ENCODE results near the gene LRRC43. TPM values are rescaled to one million over a fixed set of nuclear protein-coding genes. Genes with fewer than 3 reads are reported as not detected.

The LRRC43 gene
- total RNA-seq, 1 experiment from 2014 or later, result 0.34 TPM

DNA sequence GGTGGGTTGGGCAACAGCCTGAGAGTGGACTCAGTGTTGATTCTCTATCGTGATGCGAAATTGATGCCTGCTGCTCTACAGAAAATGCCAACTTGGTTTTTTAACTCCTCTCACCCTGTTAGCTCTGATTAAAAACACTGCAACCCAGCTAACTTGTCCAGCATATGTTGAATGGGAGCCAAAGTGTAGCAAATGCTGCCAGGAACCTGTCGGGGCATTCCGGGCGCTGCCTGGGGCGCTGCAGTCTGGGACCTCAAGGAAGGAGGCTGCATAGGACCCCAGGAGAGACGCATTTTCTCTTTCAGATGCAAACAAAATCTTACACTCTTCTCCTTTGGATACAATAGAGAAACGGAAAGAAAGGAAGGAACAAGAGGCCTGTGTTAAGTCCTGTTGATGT lies 24.5 kb downstream of the LRRC43 start:
- CTCF ChIA-PET, result no interaction called here
- POLR2A ChIA-PET, result no interaction called here

DNA sequence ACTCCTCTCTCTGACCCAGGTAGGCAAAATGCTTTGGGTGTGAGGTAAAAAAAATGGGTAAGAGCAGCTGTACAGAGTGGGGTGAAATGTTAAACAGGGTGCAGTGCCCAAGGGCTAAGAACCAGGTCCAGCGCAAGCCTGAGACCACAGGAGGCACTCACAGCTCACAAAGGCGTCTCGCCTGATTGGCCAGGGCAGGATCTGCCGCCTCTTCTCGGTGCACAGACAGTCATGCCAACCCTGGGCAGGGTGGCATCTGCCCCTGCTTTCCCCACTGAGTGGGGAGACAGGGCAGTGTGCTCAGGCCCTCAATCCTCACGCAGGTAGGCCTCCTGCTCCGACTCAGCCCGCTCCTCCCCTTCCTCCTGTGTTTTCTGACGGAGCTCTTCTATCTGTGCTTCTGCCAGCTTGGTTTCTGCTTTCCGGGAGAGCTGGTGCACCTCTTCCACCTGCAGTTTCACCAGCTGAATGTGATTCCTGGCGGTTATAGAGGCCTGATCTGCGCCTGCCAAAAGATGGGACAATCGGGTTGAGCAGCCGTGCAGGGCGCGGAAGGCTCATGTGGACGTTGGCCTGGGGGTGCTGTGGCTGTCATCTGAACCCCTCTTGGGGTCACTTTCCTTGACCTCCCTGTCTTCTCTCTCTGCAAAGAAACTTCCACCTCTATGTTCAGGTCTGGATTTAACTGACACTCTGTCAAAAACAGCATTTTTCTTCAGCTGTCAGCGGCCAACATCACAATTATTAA lies 25.3 kb downstream of the LRRC43 start:
- no peak for DNase-seq
- H3K27me3 ChIP-seq (replicated peaks; ENCODE audit: control insufficient read depth, insufficient read depth, low read length), result no peaks in the 10 kb centered on the region
- Mint-ChIP-seq H3K36me3 (ENCODE audit: insufficient read depth, unreplicated experiment) (peaks cover 78% of the 10 kb centered on the region), H3K27ac (ENCODE audit: unreplicated experiment) (no peak overlapping the region), H3K27me3 (ENCODE audit: insufficient read depth, unreplicated experiment) (no peaks in the 10 kb centered on the region), H3K4me1 (ENCODE audit: low read depth, unreplicated experiment) (peaks cover 7% of the 10 kb centered on the region), H3K4me3 (ENCODE audit: unreplicated experiment) (no peak overlapping the region), H3K9me3 (ENCODE audit: unreplicated experiment) (no peaks in the 10 kb centered on the region)
- TSS peak; percentile 43 for BruUV-seq (replicated peaks)
- POLR2A ChIA-PET, result interaction anchor here (0.7 kb wide), 1 partner anchor 128 kb away, joined by 3 read pairs; no protein-coding TSS in a partner anchor
- CTCF ChIA-PET, result no interaction called here
- TF ChIP-seq, protein P1, sequence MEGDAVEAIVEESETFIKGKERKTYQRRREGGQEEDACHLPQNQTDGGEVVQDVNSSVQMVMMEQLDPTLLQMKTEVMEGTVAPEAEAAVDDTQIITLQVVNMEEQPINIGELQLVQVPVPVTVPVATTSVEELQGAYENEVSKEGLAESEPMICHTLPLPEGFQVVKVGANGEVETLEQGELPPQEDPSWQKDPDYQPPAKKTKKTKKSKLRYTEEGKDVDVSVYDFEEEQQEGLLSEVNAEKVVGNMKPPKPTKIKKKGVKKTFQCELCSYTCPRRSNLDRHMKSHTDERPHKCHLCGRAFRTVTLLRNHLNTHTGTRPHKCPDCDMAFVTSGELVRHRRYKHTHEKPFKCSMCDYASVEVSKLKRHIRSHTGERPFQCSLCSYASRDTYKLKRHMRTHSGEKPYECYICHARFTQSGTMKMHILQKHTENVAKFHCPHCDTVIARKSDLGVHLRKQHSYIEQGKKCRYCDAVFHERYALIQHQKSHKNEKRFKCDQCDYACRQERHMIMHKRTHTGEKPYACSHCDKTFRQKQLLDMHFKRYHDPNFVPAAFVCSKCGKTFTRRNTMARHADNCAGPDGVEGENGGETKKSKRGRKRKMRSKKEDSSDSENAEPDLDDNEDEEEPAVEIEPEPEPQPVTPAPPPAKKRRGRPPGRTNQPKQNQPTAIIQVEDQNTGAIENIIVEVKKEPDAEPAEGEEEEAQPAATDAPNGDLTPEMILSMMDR (IDR thresholded peaks at IDR 0.05; ENCODE audit: insufficient read depth in 1 of 2, low read depth in 1 of 2, low read length in 1 of 2, severe bottlenecking in 1 of 2, unreplicated experiment in 1 of 2), result no peak
- no peak overlapping the region for H3K4me3 ChIP-seq (ENCODE audit: low read depth, low read length)
- intact Hi-C loops (cut with micrococcal nuclease; ENCODE audit: unreplicated experiment), result no loop called here
- no peaks in the 10 kb centered on the region; the same call in 1 of the 2 replicates for H3K36me3 ChIP-seq (ENCODE audit: control insufficient read depth, insufficient read depth, low read length)
- H3K4me1 ChIP-seq, result no peaks in the 10 kb centered on the region
- H3K9me3 ChIP-seq, result no peaks in the 10 kb centered on the region

More for the DNA sequence above, 24.5 kb downstream of the LRRC43 start:
- no peaks in the 10 kb centered on the region; the same call in 1 of the 2 replicates for H3K36me3 ChIP-seq (ENCODE audit: control insufficient read depth, insufficient read depth, low read length)
- no peak overlapping the region for H3K4me3 ChIP-seq (ENCODE audit: low read depth, low read length)
- H3K9me3 ChIP-seq, result no peaks in the 10 kb centered on the region
- Mint-ChIP-seq H3K4me3 (ENCODE audit: unreplicated experiment) (no peak overlapping the region), H3K27ac (ENCODE audit: unreplicated experiment) (no peak overlapping the region), H3K9me3 (ENCODE audit: unreplicated experiment) (no peaks in the 10 kb centered on the region), H3K4me1 (ENCODE audit: low read depth, unreplicated experiment) (peaks cover 7% of the 10 kb centered on the region), H3K36me3 (ENCODE audit: insufficient read depth, unreplicated experiment) (peaks cover 74% of the 10 kb centered on the region), H3K27me3 (ENCODE audit: insufficient read depth, unreplicated experiment) (no peaks in the 10 kb centered on the region)
- TF ChIP-seq, protein P1 (IDR thresholded peaks at IDR 0.05; ENCODE audit: insufficient read depth in 1 of 2, low read depth in 1 of 2, low read length in 1 of 2, severe bottlenecking in 1 of 2, unreplicated experiment in 1 of 2), result no peak
- no TSS peak for BruUV-seq (replicated peaks)
- intact Hi-C loops (cut with micrococcal nuclease; ENCODE audit: unreplicated experiment), result no loop called here
- H3K27me3 ChIP-seq (replicated peaks; ENCODE audit: control insufficient read depth, insufficient read depth, low read length), result no peaks in the 10 kb centered on the region
- peaks cover 8% of the 10 kb centered on the region; the same call in 1 of the 2 replicates for H3K4me1 ChIP-seq
- DNase-seq, result no peak

- Histone ChIP-seq H3K9me3 (no peaks in the 10 kb centered on the region; the same call in 1 of the 2 replicates), H3K4me1 (no peaks in the 10 kb centered on the region), H3K36me3 (ENCODE audit: control insufficient read depth, insufficient read depth, low read length) (peaks cover 3% of the 10 kb centered on the region), H3K27me3 (replicated peaks; ENCODE audit: control insufficient read depth, insufficient read depth, low read length) (no peaks in the 10 kb centered on the region), H3K4me3 (ENCODE audit: low read depth, low read length) (no peak overlapping the region)
- Mint-ChIP-seq H3K9me3 (ENCODE audit: unreplicated experiment) (no peaks in the 10 kb centered on the region), H3K36me3 (ENCODE audit: insufficient read depth, unreplicated experiment) (peaks cover 94% of the 10 kb centered on the region), H3K27me3 (ENCODE audit: insufficient read depth, unreplicated experiment) (no peaks in the 10 kb centered on the region), H3K4me1 (ENCODE audit: low read depth, unreplicated experiment) (no peaks in the 10 kb centered on the region), H3K27ac (ENCODE audit: unreplicated experiment) (no peak overlapping the region), H3K4me3 (ENCODE audit: unreplicated experiment) (no peak overlapping the region)
- DNase-seq, result no peak
- CTCF ChIA-PET, result no interaction called here
- intact Hi-C loops (cut with micrococcal nuclease; ENCODE audit: unreplicated experiment), result no loop called here
- POLR2A ChIA-PET, result interaction anchor here (0.6 kb wide), 1 partner anchor 12 kb away, joined by 7 read pairs; the partner anchor contains the start of gene B3GNT4
- TF ChIP-seq, protein P1 (IDR thresholded peaks at IDR 0.05; ENCODE audit: insufficient read depth in 1 of 2, low read depth in 1 of 2, low read length in 1 of 2, severe bottlenecking in 1 of 2, unreplicated experiment in 1 of 2), result no peak
- no TSS peak for BruUV-seq (replicated peaks)
These were observed 32.8 kb downstream of the LRRC43 start for GRCh38 chr12:122215771-122216170.
